Thyroid gland (tissue), 4 donors: Measurements from ENCODE around the gene TENM3. TPM values are rescaled to one million over a fixed set of nuclear protein-coding genes. Genes with fewer than 3 reads are reported as not detected.

Experiments used
- DNase-seq, 2 donors: peaks; one replicate each; pipeline ENCODE4 v3.0.0-alpha.2; 2019
- H3K27ac ChIP-seq, 3 donors: fragments of 200-600 bp; sonication (generic); 1 replicate in 2 of 3; 2 replicates in 1 of 3; pipeline ENCODE4 v1.5.1; 2016 to 2019; ENCODE audit warnings: mild to moderate bottlenecking in 1 of 3, moderate library complexity in 1 of 3
- H3K27me3 ChIP-seq: fragments of 200-600 bp; sonication (generic); one replicate; pipeline ENCODE4 v1.5.1; 2019
- H3K36me3 ChIP-seq, 2 donors: fragments of 200-600 bp; sonication (generic); one replicate each; pipeline ENCODE4 v1.5.1; 2016 to 2019
- H3K4me1 ChIP-seq, 2 donors: fragments of 200-600 bp; sonication (generic); one replicate each; pipeline ENCODE4 v1.5.1; 2017 to 2019
- H3K4me3 ChIP-seq, 3 donors: fragments of 200-600 bp; sonication (generic); replicated peaks in 1 of 3; 1 replicate in 2 of 3; 2 replicates in 1 of 3; pipeline ENCODE4 v1.5.1; 2016; ENCODE audit warnings: mild to moderate bottlenecking in 1 of 3
- H3K9me3 ChIP-seq: fragments of 200-600 bp; sonication (generic); one replicate; pipeline ENCODE4 v1.5.1; 2017
- POLR2A ChIP-seq, 2 donors: fragments of 450-650 bp; IDR thresholded peaks; one replicate each; pipeline ENCODE4 v1.6.1; 2017; ENCODE audit warnings: antibody characterized with exemption in 2 of 2, mild to moderate bottlenecking in 2 of 2, moderate library complexity in 1 of 2
- WGBS, 2 donors: methylation state at CpG; one replicate each; pipeline ENCODE4 v1.1.5; 2017; 5-methylcytosine and 5-hydroxymethylcytosine counted together
- intact Hi-C: fragments of 100-400 bp; cut with DNase I; formaldehyde crosslinking; loops from one replicate; pipeline ENCODE4 v1.15.1; 2023
- total RNA-seq, 4 donors: library from RNA; depleted of rRNA; stranded (reverse); fragments of >200 nt; gene quantifications; one replicate each; pipeline ENCODE4 v1.2.3, GENCODE V29; 2016
- TF ChIP-seq, protein P1 (sequence below), 6 experiments: fragments of 200-600 bp in 3 of 6; fragments of 450-650 bp in 3 of 6; sonication (generic) in 3 of 6; IDR thresholded peaks; one replicate each; pipeline ENCODE4 v1.5.1; 2016 to 2019; ENCODE audit warnings: antibody characterized with exemption in 6 of 6, mild to moderate bottlenecking in 2 of 6, inconsistent platforms in 1 of 6, moderate library complexity in 1 of 6

The TENM3 gene
- total RNA-seq, 4 donors from 2014 or later, result 41.8 to 82.2 (median 68.1) TPM

DNA sequence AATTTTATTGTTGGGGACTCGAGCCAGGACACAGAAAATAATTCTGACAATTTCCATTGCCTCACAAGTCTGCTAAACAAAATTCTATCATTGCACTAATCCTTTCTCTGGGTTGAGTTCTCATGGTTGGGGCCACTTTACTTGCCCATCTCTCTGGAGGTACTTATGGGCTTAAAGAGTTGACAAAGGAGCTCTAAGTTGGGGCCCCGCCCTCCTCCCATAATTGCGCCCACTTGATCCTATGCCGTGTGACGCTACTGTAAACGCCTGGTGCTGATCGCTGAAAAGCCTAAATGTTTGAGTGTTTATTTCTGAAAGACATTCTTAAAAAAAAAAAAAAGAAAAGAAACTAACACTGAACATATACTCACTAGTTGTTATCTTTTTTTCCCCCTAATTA, 103.0 kb downstream of the TENM3 start:
- TF ChIP-seq, protein P1, sequence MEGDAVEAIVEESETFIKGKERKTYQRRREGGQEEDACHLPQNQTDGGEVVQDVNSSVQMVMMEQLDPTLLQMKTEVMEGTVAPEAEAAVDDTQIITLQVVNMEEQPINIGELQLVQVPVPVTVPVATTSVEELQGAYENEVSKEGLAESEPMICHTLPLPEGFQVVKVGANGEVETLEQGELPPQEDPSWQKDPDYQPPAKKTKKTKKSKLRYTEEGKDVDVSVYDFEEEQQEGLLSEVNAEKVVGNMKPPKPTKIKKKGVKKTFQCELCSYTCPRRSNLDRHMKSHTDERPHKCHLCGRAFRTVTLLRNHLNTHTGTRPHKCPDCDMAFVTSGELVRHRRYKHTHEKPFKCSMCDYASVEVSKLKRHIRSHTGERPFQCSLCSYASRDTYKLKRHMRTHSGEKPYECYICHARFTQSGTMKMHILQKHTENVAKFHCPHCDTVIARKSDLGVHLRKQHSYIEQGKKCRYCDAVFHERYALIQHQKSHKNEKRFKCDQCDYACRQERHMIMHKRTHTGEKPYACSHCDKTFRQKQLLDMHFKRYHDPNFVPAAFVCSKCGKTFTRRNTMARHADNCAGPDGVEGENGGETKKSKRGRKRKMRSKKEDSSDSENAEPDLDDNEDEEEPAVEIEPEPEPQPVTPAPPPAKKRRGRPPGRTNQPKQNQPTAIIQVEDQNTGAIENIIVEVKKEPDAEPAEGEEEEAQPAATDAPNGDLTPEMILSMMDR (IDR thresholded peaks at IDR 0.05), result no peak
- TF ChIP-seq POLR2A (IDR thresholded peaks at IDR 0.05), result no peak
- Histone ChIP-seq H3K27ac (no peak overlapping the region), H3K9me3 (no peaks in the 10 kb centered on the region), H3K4me3 (no peak overlapping the region), H3K27me3 (no peaks in the 10 kb centered on the region), H3K36me3 (no peaks in the 10 kb centered on the region), H3K4me1 (no peaks in the 10 kb centered on the region)
- intact Hi-C loops, result no loop called here
- WGBS, 2 donors, result 72 to 80% methylated on average over 7 of the region's 7 CpGs
- no peak for DNase-seq

GRCh38 chr4:182346675-182347375, 103.6 kb downstream of the TENM3 start:
- Histone ChIP-seq H3K4me3 (no peak overlapping the region), H3K9me3 (no peaks in the 10 kb centered on the region), H3K4me1 (no peaks in the 10 kb centered on the region), H3K36me3 (no peaks in the 10 kb centered on the region), H3K27ac (no peak overlapping the region), H3K27me3 (no peaks in the 10 kb centered on the region)
- DNase-seq, result no peak
- intact Hi-C loops, result no loop called here
- WGBS, 2 donors, result 61 to 64% methylated on average over 11 of the region's 11 CpGs
- TF ChIP-seq, protein P1 (IDR thresholded peaks at IDR 0.05), result no peak
- no peak for TF ChIP-seq POLR2A (IDR thresholded peaks at IDR 0.05)

GRCh38 chr4:182348779-182349326, 105.7 kb downstream of the TENM3 start:
- WGBS, 2 donors, result 70 to 79% methylated on average over 5 of the region's 5 CpGs
- Histone ChIP-seq H3K27me3 (no peaks in the 10 kb centered on the region), H3K36me3 (no peaks in the 10 kb centered on the region), H3K4me3 (no peak overlapping the region), H3K27ac (no peak overlapping the region), H3K9me3 (no peaks in the 10 kb centered on the region), H3K4me1 (no peaks in the 10 kb centered on the region)
- TF ChIP-seq, protein P1 (IDR thresholded peaks at IDR 0.05), result no peak
- TF ChIP-seq POLR2A (IDR thresholded peaks at IDR 0.05), result no peak
- intact Hi-C loops, result no loop called here
- DNase-seq, result no peak

- WGBS, 2 donors, result 78 to 81% methylated on average over 3 of the region's 3 CpGs
- H3K27me3 ChIP-seq, result no peaks in the 10 kb centered on the region
- no peaks in the 10 kb centered on the region for H3K36me3 ChIP-seq
- TF ChIP-seq, protein P1 (IDR thresholded peaks at IDR 0.05), result no peak
- no peak for TF ChIP-seq POLR2A (IDR thresholded peaks at IDR 0.05)
- intact Hi-C loops, result no loop called here
- H3K27ac ChIP-seq, result no peak overlapping the region
- no peak overlapping the region for H3K4me3 ChIP-seq
- no peaks in the 10 kb centered on the region for H3K9me3 ChIP-seq
- no peak for DNase-seq
- no peaks in the 10 kb centered on the region for H3K4me1 ChIP-seq
These were observed 106.8 kb downstream of the TENM3 start for GRCh38 chr4:182350041-182350440.

DNA sequence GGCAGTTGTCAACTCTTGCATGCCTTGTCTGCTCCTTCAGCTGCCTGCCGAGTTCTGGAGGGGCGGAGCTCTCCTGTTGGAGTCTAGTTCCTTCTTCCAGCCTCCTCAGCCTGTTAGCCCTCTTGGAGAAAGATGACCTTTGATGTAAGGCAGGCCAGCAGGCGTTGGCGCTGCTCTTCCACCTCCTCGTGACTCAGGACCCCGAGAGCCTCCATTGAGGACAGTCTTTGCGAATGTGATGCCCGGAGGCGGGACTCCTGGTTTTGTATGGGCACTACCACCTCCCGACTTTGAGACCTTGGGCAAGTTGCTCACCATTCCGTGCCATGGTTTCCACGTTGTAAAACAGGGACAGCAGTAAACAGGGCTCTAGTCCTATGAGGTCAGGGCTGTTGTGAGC, 108.3 kb downstream of the TENM3 start:
- no peaks in the 10 kb centered on the region for H3K27me3 ChIP-seq
- no peaks in the 10 kb centered on the region for H3K36me3 ChIP-seq
- H3K4me3 ChIP-seq, result no peak overlapping the region
- DNase-seq, result no peak
- no peaks in the 10 kb centered on the region for H3K9me3 ChIP-seq
- intact Hi-C loops, result no loop called here
- TF ChIP-seq, protein P1 (IDR thresholded peaks at IDR 0.05), result no peak
- TF ChIP-seq POLR2A (IDR thresholded peaks at IDR 0.05), result no peak
- no peaks in the 10 kb centered on the region for H3K4me1 ChIP-seq
- 82 to 85% methylated on average over 12 of the region's 12 CpGs for WGBS, 2 donors
- no peak overlapping the region for H3K27ac ChIP-seq
